ENCODE measurements around the gene ZHX3. TPM values are rescaled to one million over a fixed set of nuclear protein-coding genes. Genes with fewer than 3 reads are reported as not detected.
A peak's percentile ranks its signal among the peaks of the same experiment; 100 is the strongest.

Gene ZHX3
- total and polyA plus RNA-seq, 9 of the 15 experiments (the other 6 are each of a cell fraction or from before 2014, with no cell fraction given), result 0.80 to 14.6 (median 4.9) TPM

DNA sequence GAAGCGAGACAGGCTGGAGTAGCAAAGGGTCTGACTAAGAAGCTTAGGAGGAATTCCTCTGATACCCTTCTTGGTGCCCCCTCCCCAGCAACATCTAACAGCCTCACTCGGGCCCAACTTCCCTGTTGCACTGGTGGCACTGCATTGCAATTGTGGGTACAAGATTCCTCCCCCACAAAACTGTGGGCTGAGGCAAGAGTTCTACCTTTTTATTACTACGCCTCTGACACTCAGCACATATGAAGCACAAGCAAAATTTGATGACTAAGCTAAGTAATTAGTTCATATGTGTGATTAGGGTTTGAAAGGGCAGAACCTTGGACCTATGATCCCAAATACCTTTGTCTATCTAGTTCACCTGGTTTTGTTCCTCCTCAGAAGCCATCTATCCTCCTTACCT, 83.5 kb downstream of the ZHX3 start:
- intact Hi-C loops (cut with micrococcal nuclease), result no loop called here
- Histone ChIP-seq H3K4me2 (ENCODE audit: insufficient read depth, low read length) (no peak overlapping the region), H3K4me1 (replicated peaks in 1 of 2; ENCODE audit: control insufficient read depth in 2 of 2, insufficient read depth in 2 of 2, low read length in 2 of 2) (peaks cover 3 to 4% of the 10 kb centered on the region in 2 experiments; a peak in 4 of 5 replicates), H3K27ac (ENCODE audit: extremely low read depth, low read depth, low read length) (no peak overlapping the region), H3K79me2 (ENCODE audit: control insufficient read depth, insufficient read depth, low read length) (no peaks in the 10 kb centered on the region), H3K4me3 (no peak overlapping the region), H3K9ac (ENCODE audit: insufficient read depth in 1 of 2, low read depth in 2 of 2, low read length in 2 of 2) (no peak overlapping the region), H4K20me1 (replicated peaks; ENCODE audit: control insufficient read depth, insufficient read depth, low read length) (0 out of 2 replicates have a peak, but pooled peaks cover 3% of the 10 kb centered on the region), H2AFZ (ENCODE audit: low read depth, low read length) (no peak overlapping the region), H3K9me3 (replicated peaks; ENCODE audit: control insufficient read depth, insufficient read depth, low read depth, low read length) (no peaks in the 10 kb centered on the region), H3K9me1 (ENCODE audit: control insufficient read depth, insufficient read depth, low read length) (no peaks in the 10 kb centered on the region), H3K36me3 (ENCODE audit: control insufficient read depth, insufficient read depth, low read length) (no peaks in the 10 kb centered on the region), H3K27me3 (ENCODE audit: control insufficient read depth in 2 of 2, insufficient read depth in 2 of 2, low read length in 2 of 2) (no peaks in the 10 kb centered on the region)
- CTCF ChIA-PET (ENCODE audit: low intra/inter-chr PET ratio), result no interaction called here
- BruUV-seq (replicated peaks), result no TSS peak
- POLR2A ChIA-PET, result no interaction called here
- in situ Hi-C loops (cut with MboI), result loop anchor here (10.0 kb wide), 1 partner anchor 259 kb away; no protein-coding TSS in a partner anchor
- FAIRE-seq, result no peak
- no peak for ATAC-seq
- DNase-seq (ENCODE audit: extremely low read depth in 1 of 4, low spot score in 3 of 4), result no peak
- 56% methylated on average over 3 of the region's 3 CpGs for WGBS (ENCODE audit: insufficient coverage, low coverage, missing lambda C conversion rate)
- TF ChIP-seq PKNOX1 (IDR thresholded peaks at IDR 0.05), result no peak
- TF ChIP-seq C11orf30 (IDR thresholded peaks at IDR 0.05; ENCODE audit: low read depth), result peak; percentile 66
- no peak for TF ChIP-seq SFPQ (IDR thresholded peaks at IDR 0.05; ENCODE audit: low read depth, low read length)
- no peak for TF ChIP-seq NFXL1 (CRISPR knock-in tag; IDR thresholded peaks at IDR 0.05)
- TF ChIP-seq ZNF717 (CRISPR knock-in tag; IDR thresholded peaks at IDR 0.05), result no peak
- peak; percentile 38; the same call in 1 of the 2 replicates for TF ChIP-seq MAFK (IDR thresholded peaks at IDR 0.05; ENCODE audit: low read length)
- TF ChIP-seq ZNF316 (IDR thresholded peaks at IDR 0.05), result peak; percentile 80
- no peak for TF ChIP-seq EP400 (IDR thresholded peaks at IDR 0.05)
- no peak for TF ChIP-seq ZNF212 (CRISPR knock-in tag; IDR thresholded peaks at IDR 0.05)
- TF ChIP-seq ZNF589 (CRISPR knock-in tag; IDR thresholded peaks at IDR 0.05; ENCODE audit: low read depth), result no peak
- no peak for TF ChIP-seq KHSRP (IDR thresholded peaks at IDR 0.05)
- no peak for TF ChIP-seq NR2C2 (CRISPR knock-in tag; IDR thresholded peaks at IDR 0.05)
- no peak for TF ChIP-seq NR2C2 (tag; IDR thresholded peaks at IDR 0.05)
- TF ChIP-seq, protein P1, sequence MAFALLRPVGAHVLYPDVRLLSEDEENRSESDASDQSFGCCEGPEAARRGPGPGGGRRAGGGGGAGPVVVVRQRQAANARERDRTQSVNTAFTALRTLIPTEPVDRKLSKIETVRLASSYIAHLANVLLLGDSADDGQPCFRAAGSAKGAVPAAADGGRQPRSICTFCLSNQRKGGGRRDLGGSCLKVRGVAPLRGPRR (CRISPR knock-in tag; IDR thresholded peaks at IDR 0.05), result no peak
- TF ChIP-seq, protein P2, sequence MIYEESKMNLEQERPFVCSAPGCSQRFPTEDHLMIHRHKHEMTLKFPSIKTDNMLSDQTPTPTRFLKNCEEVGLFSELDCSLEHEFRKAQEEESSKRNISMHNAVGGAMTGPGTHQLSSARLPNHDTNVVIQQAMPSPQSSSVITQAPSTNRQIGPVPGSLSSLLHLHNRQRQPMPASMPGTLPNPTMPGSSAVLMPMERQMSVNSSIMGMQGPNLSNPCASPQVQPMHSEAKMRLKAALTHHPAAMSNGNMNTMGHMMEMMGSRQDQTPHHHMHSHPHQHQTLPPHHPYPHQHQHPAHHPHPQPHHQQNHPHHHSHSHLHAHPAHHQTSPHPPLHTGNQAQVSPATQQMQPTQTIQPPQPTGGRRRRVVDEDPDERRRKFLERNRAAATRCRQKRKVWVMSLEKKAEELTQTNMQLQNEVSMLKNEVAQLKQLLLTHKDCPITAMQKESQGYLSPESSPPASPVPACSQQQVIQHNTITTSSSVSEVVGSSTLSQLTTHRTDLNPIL (CRISPR knock-in tag; IDR thresholded peaks at IDR 0.05), result no peak
- no peak for TF ChIP-seq EZH2 (IDR thresholded peaks at IDR 0.05; ENCODE audit: borderline replicate concordance, low read depth, low read length)
- TF ChIP-seq PTRF (tag; IDR thresholded peaks at IDR 0.05), result no peak
- peak; percentile 37; the same call in 1 of the 2 replicates for TF ChIP-seq MAFF (IDR thresholded peaks at IDR 0.05; ENCODE audit: low read length)
- TF ChIP-seq MAFG (tag; conservative IDR thresholded peaks at IDR 0.05), result peak; percentile 30; the same call in 1 of the 2 replicates
